ENCODE data around the gene SMIM36.

GRCh38 chr17:55458287-55458900 lies 52.9 kb downstream of the SMIM36 start:
- TF ChIP-seq EZH2phosphoT487 (IDR thresholded peaks at IDR 0.05; ENCODE audit: borderline replicate concordance, low read depth, low read length) (no peak), CTCF (conservative IDR thresholded peaks at IDR 0.05; ENCODE audit: low read length) (no peak)
